ENCODE data around the gene CEND1.

Gene CEND1

GRCh38 chr11:788009-788640 lies 1.8 kb downstream of the CEND1 start:
- H4K20me1 ChIP-seq (ENCODE audit: insufficient read depth, low read length, poor library complexity, severe bottlenecking): no peaks in the 10 kb centered on the region
- TF ChIP-seq EZH2phosphoT487 (IDR thresholded peaks at IDR 0.05; ENCODE audit: borderline replicate concordance): no peak
- H3K9ac ChIP-seq (ENCODE audit: low read depth, low read length, poor library complexity, severe bottlenecking): no peak overlapping the region
- no peaks in the 10 kb centered on the region for H3K9me2 ChIP-seq (replicated peaks; ENCODE audit: low read depth, low read length)
- H3F3A ChIP-seq (ENCODE audit: low read depth): no peaks in the 10 kb centered on the region
- H3K9me3 ChIP-seq (ENCODE audit: insufficient read depth, low read depth, low read length): no peaks in the 10 kb centered on the region
- H3K36me3 ChIP-seq (ENCODE audit: insufficient read depth, low read length): no peaks in the 10 kb centered on the region
- H3K4me1 ChIP-seq (ENCODE audit: insufficient read depth, low read length, poor library complexity, severe bottlenecking): no peaks in the 10 kb centered on the region
- H3K4me2 ChIP-seq (ENCODE audit: low read depth, low read length, poor library complexity, severe bottlenecking): no peak overlapping the region
- H3K27me3 ChIP-seq (ENCODE audit: insufficient read depth, low read length, poor library complexity, severe bottlenecking): no peaks in the 10 kb centered on the region
- H3K4me3 ChIP-seq (ENCODE audit: low read length, poor library complexity, severe bottlenecking): no peak overlapping the region
- no peak overlapping the region for H2AFZ ChIP-seq (ENCODE audit: low read length)
- H3K79me2 ChIP-seq (ENCODE audit: insufficient read depth, low read length): no peaks in the 10 kb centered on the region

- Histone ChIP-seq H4K20me1 (ENCODE audit: insufficient read depth, low read length, poor library complexity, severe bottlenecking) (no peaks in the 10 kb centered on the region), H3K9ac (ENCODE audit: low read depth, low read length, poor library complexity, severe bottlenecking) (no peak overlapping the region)
- TF ChIP-seq EZH2phosphoT487 (IDR thresholded peaks at IDR 0.05; ENCODE audit: borderline replicate concordance): no peak
- TF ChIP-seq CTCF (conservative IDR thresholded peaks at IDR 0.05; ENCODE audit: low read length): no peak
These were observed 2.7 kb downstream of the CEND1 start for GRCh38 chr11:787084-787675.

GRCh38 chr11:786235-787083 lies 3.4 kb downstream of the CEND1 start:
- Histone ChIP-seq H3K9me2 (replicated peaks; ENCODE audit: low read depth, low read length) (no peaks in the 10 kb centered on the region), H3K4me1 (ENCODE audit: insufficient read depth, low read length, poor library complexity, severe bottlenecking) (no peaks in the 10 kb centered on the region), H3K4me3 (ENCODE audit: low read length, poor library complexity, severe bottlenecking) (no peak overlapping the region), H3K79me2 (ENCODE audit: insufficient read depth, low read length) (no peaks in the 10 kb centered on the region), H3K36me3 (ENCODE audit: insufficient read depth, low read length) (no peaks in the 10 kb centered on the region), H3K4me2 (ENCODE audit: low read depth, low read length, poor library complexity, severe bottlenecking) (no peak overlapping the region), H2AFZ (ENCODE audit: low read length) (no peak overlapping the region), H3F3A (ENCODE audit: low read depth) (no peaks in the 10 kb centered on the region), H3K9me3 (ENCODE audit: insufficient read depth, low read depth, low read length) (no peaks in the 10 kb centered on the region), H3K27me3 (ENCODE audit: insufficient read depth, low read length, poor library complexity, severe bottlenecking) (no peaks in the 10 kb centered on the region), H3K9ac (ENCODE audit: low read depth, low read length, poor library complexity, severe bottlenecking) (no peak overlapping the region), H4K20me1 (ENCODE audit: insufficient read depth, low read length, poor library complexity, severe bottlenecking) (no peaks in the 10 kb centered on the region)
- TF ChIP-seq EZH2phosphoT487 (IDR thresholded peaks at IDR 0.05; ENCODE audit: borderline replicate concordance): no peak
- TF ChIP-seq CTCF (conservative IDR thresholded peaks at IDR 0.05; ENCODE audit: low read length): no peak

More at GRCh38 chr11:787084-787675, 2.7 kb downstream of the CEND1 start:
- Histone ChIP-seq H3K36me3 (ENCODE audit: insufficient read depth, low read length) (no peaks in the 10 kb centered on the region), H3K4me2 (ENCODE audit: low read depth, low read length, poor library complexity, severe bottlenecking) (no peak overlapping the region), H3K4me1 (ENCODE audit: insufficient read depth, low read length, poor library complexity, severe bottlenecking) (no peaks in the 10 kb centered on the region), H3K9me3 (ENCODE audit: insufficient read depth, low read depth, low read length) (no peaks in the 10 kb centered on the region), H2AFZ (ENCODE audit: low read length) (no peak overlapping the region), H3K27me3 (ENCODE audit: insufficient read depth, low read length, poor library complexity, severe bottlenecking) (no peaks in the 10 kb centered on the region), H3K9me2 (replicated peaks; ENCODE audit: low read depth, low read length) (no peaks in the 10 kb centered on the region), H3F3A (ENCODE audit: low read depth) (no peaks in the 10 kb centered on the region), H3K79me2 (ENCODE audit: insufficient read depth, low read length) (no peaks in the 10 kb centered on the region), H3K4me3 (ENCODE audit: low read length, poor library complexity, severe bottlenecking) (no peak overlapping the region)

Data from Loucy (cell line).